ENCODE data around the gene CNTN4. TPM values are rescaled to one million over a fixed set of nuclear protein-coding genes. Genes with fewer than 3 reads are reported as not detected.

The CNTN4 gene
- total RNA-seq, 1 donor from 2014 or later: not detected

DNA sequence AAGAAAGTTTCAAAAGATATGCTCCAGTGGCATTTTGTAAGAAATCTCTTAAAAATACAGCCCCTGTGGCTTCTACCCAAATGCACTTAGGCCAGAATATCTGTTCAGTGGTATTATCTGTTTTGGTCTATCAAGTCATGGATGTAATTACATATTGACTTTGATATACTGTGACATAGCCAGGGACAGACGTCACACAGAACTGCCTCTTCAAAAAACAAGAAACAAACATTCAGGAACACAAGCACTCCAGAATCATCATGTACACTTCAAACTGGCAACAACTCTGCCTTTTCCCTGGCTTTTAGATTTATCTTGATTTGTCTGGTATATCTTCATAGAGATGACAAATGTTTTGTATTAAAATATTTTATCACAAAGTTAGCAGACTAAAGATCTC is 771.2 kb downstream of the CNTN4 start:
- Histone ChIP-seq H3K4me3 (ENCODE audit: insufficient read depth, low read depth, low read length) (no peak overlapping the region), H3K36me3 (ENCODE audit: insufficient read depth, low read length) (no peaks in the 10 kb centered on the region), H2AFZ (ENCODE audit: low read depth, low read length) (no peak overlapping the region), H3K27me3 (ENCODE audit: insufficient read depth, low read length) (no peaks in the 10 kb centered on the region), H4K20me1 (ENCODE audit: insufficient read depth, low read length) (no peaks in the 10 kb centered on the region), H3K79me2 (ENCODE audit: insufficient read depth, low read length) (no peaks in the 10 kb centered on the region), H3K9me3 (ENCODE audit: insufficient read depth, low read depth, low read length) (no peaks in the 10 kb centered on the region), H3K4me2 (ENCODE audit: low read length) (no peak overlapping the region), H3K4me1 (ENCODE audit: insufficient read depth, low read length) (no peaks in the 10 kb centered on the region), H3K9ac (ENCODE audit: low read length) (no peak overlapping the region), H3K27ac (ENCODE audit: low read depth, low read length) (no peak overlapping the region)
- Mint-ChIP-seq H3K4me1 (ENCODE audit: low read depth, unreplicated experiment) (no peaks in the 10 kb centered on the region), H3K36me3 (ENCODE audit: low read depth, unreplicated experiment) (no peaks in the 10 kb centered on the region), H3K27ac (ENCODE audit: unreplicated experiment) (no peak overlapping the region), H3K27me3 (ENCODE audit: low read depth, unreplicated experiment) (no peaks in the 10 kb centered on the region), H3K9me3 (ENCODE audit: unreplicated experiment) (no peaks in the 10 kb centered on the region), H3K4me3 (ENCODE audit: unreplicated experiment) (no peak overlapping the region)
- TF ChIP-seq, protein P1, sequence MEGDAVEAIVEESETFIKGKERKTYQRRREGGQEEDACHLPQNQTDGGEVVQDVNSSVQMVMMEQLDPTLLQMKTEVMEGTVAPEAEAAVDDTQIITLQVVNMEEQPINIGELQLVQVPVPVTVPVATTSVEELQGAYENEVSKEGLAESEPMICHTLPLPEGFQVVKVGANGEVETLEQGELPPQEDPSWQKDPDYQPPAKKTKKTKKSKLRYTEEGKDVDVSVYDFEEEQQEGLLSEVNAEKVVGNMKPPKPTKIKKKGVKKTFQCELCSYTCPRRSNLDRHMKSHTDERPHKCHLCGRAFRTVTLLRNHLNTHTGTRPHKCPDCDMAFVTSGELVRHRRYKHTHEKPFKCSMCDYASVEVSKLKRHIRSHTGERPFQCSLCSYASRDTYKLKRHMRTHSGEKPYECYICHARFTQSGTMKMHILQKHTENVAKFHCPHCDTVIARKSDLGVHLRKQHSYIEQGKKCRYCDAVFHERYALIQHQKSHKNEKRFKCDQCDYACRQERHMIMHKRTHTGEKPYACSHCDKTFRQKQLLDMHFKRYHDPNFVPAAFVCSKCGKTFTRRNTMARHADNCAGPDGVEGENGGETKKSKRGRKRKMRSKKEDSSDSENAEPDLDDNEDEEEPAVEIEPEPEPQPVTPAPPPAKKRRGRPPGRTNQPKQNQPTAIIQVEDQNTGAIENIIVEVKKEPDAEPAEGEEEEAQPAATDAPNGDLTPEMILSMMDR (IDR thresholded peaks at IDR 0.05; ENCODE audit: insufficient read depth, low read depth, low read length): no peak
- TF ChIP-seq EZH2 (IDR thresholded peaks at IDR 0.05; ENCODE audit: insufficient read depth, low read length): no peak
- no peak for FAIRE-seq
- no peak for DNase-seq (ENCODE audit: low read depth)

DNA sequence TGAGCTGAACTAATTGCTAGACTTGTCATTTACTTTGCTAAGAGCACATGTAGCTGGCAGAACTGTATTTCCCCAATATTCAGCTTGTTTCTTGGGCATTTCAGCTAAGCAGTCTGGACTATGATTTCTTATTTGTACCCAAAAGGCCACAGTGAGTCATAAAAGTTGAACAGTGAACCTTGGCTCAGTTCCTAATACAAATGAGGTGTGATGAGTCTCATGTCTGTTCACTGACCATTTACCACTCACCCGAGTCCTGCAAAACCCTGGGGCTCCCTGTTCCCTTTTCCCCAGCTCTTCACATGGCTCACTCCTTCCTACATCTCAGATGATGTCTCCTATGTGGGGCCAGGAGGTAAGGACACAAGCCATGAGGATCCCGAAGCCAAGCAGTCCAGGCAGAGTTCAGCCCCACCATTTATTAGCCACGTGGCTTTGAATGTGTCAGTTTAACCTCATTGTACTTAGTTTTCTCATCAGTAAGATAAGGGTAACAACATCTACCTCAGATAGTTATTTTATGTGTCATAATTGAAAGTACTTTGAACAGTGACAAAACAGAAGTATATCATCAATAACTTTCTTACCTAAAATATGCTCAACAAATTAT is 772.2 kb downstream of the CNTN4 start:
- Mint-ChIP-seq H3K36me3 (ENCODE audit: low read depth, unreplicated experiment) (no peaks in the 10 kb centered on the region), H3K9me3 (ENCODE audit: unreplicated experiment) (no peaks in the 10 kb centered on the region), H3K4me3 (ENCODE audit: unreplicated experiment) (no peak overlapping the region), H3K27me3 (ENCODE audit: low read depth, unreplicated experiment) (no peaks in the 10 kb centered on the region), H3K4me1 (ENCODE audit: low read depth, unreplicated experiment) (no peaks in the 10 kb centered on the region), H3K27ac (ENCODE audit: unreplicated experiment) (no peak overlapping the region)
- H3K4me1 ChIP-seq (ENCODE audit: insufficient read depth, low read length): no peaks in the 10 kb centered on the region
- no peak overlapping the region for H3K9ac ChIP-seq (ENCODE audit: low read length)
- FAIRE-seq (no peak), DNase-seq (ENCODE audit: low read depth) (no peak)
- no peak overlapping the region for H2AFZ ChIP-seq (ENCODE audit: low read depth, low read length)
- H3K4me3 ChIP-seq (ENCODE audit: insufficient read depth, low read depth, low read length): no peak overlapping the region
- H4K20me1 ChIP-seq (ENCODE audit: insufficient read depth, low read length): no peaks in the 10 kb centered on the region
- no peak overlapping the region for H3K27ac ChIP-seq (ENCODE audit: low read depth, low read length)
- H3K4me2 ChIP-seq (ENCODE audit: low read length): no peak overlapping the region
- H3K27me3 ChIP-seq (ENCODE audit: insufficient read depth, low read length): no peaks in the 10 kb centered on the region
- no peaks in the 10 kb centered on the region for H3K79me2 ChIP-seq (ENCODE audit: insufficient read depth, low read length)
- H3K36me3 ChIP-seq (ENCODE audit: insufficient read depth, low read length): no peaks in the 10 kb centered on the region
- no peaks in the 10 kb centered on the region for H3K9me3 ChIP-seq (ENCODE audit: insufficient read depth, low read depth, low read length)
- TF ChIP-seq, protein P1 (IDR thresholded peaks at IDR 0.05; ENCODE audit: insufficient read depth, low read depth, low read length): no peak
- no peak for TF ChIP-seq EZH2 (IDR thresholded peaks at IDR 0.05; ENCODE audit: insufficient read depth, low read length)

DNA sequence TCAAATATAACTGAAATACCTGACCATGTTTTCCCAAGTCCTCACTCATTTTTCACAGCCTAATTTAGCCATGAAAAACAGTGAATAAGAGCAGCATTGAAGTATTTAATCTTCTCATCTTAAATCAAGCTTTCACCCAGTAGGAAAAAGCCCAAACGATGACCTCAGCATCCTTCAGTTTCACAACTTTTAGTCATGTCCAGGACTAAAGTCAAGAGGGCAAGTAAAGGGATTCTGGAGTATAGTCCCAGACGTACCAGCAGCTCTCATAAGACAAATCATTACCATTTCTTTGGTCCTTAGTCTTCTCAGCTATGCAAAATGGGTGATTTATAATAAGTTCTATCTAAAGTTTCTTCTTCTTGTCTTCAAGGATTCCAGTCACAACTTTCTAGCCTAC is 774.2 kb downstream of the CNTN4 start:
- Mint-ChIP-seq H3K9me3 (ENCODE audit: unreplicated experiment) (peaks cover 2% of the 10 kb centered on the region), H3K4me1 (ENCODE audit: low read depth, unreplicated experiment) (no peaks in the 10 kb centered on the region), H3K36me3 (ENCODE audit: low read depth, unreplicated experiment) (no peaks in the 10 kb centered on the region), H3K27ac (ENCODE audit: unreplicated experiment) (no peak overlapping the region), H3K4me3 (ENCODE audit: unreplicated experiment) (no peak overlapping the region), H3K27me3 (ENCODE audit: low read depth, unreplicated experiment) (no peaks in the 10 kb centered on the region)
- H3K79me2 ChIP-seq (ENCODE audit: insufficient read depth, low read length): no peaks in the 10 kb centered on the region
- no peaks in the 10 kb centered on the region for H3K4me1 ChIP-seq (ENCODE audit: insufficient read depth, low read length)
- H3K27me3 ChIP-seq (ENCODE audit: insufficient read depth, low read length): no peaks in the 10 kb centered on the region
- no peaks in the 10 kb centered on the region for H4K20me1 ChIP-seq (ENCODE audit: insufficient read depth, low read length)
- no peak overlapping the region for H3K4me3 ChIP-seq (ENCODE audit: insufficient read depth, low read depth, low read length)
- FAIRE-seq (no peak), DNase-seq (ENCODE audit: low read depth) (no peak)
- no peak overlapping the region for H3K9ac ChIP-seq (ENCODE audit: low read length)
- H3K36me3 ChIP-seq (ENCODE audit: insufficient read depth, low read length): no peaks in the 10 kb centered on the region
- H3K4me2 ChIP-seq (ENCODE audit: low read length): no peak overlapping the region
- H2AFZ ChIP-seq (ENCODE audit: low read depth, low read length): no peak overlapping the region
- H3K9me3 ChIP-seq (ENCODE audit: insufficient read depth, low read depth, low read length): no peaks in the 10 kb centered on the region
- no peak overlapping the region for H3K27ac ChIP-seq (ENCODE audit: low read depth, low read length)
- TF ChIP-seq, protein P1 (IDR thresholded peaks at IDR 0.05; ENCODE audit: insufficient read depth, low read depth, low read length): no peak
- no peak for TF ChIP-seq EZH2 (IDR thresholded peaks at IDR 0.05; ENCODE audit: insufficient read depth, low read length)
